ENCODE data around the gene KCNMA1.
"Not testable (repeated sequence)": the region's sequence is repeated elsewhere in the genome, so short reads cannot be mapped to it uniquely, and the experiment has no call there.

The KCNMA1 gene

GRCh38 chr10:77363210-77363609 is 274.4 kb downstream of the KCNMA1 start:
- DNase-seq (ENCODE audit: low read depth), result no peak

GRCh38 chr10:77361831-77362230 is 275.8 kb downstream of the KCNMA1 start:
- DNase-seq (ENCODE audit: low read depth), result no peak

- no peak for DNase-seq (ENCODE audit: low read depth)
Measured at GRCh38 chr10:77361426-77361825, 276.2 kb downstream of the KCNMA1 start.

- DNase-seq (ENCODE audit: low read depth), result no peak
Measured at GRCh38 chr10:77360835-77361234, 276.8 kb downstream of the KCNMA1 start.

- DNase-seq (ENCODE audit: low read depth), result no peak
Measured at GRCh38 chr10:77359950-77360520, 277.6 kb downstream of the KCNMA1 start.

GRCh38 chr10:77359287-77359691 is 278.3 kb downstream of the KCNMA1 start:
- no peak for DNase-seq (ENCODE audit: low read depth)

- DNase-seq (ENCODE audit: low read depth), result no peak
Measured at GRCh38 chr10:77358656-77359055, 279.0 kb downstream of the KCNMA1 start.

GRCh38 chr10:77357611-77358310 is 279.8 kb downstream of the KCNMA1 start:
- peak; percentile 69 for DNase-seq (ENCODE audit: low read depth)

GRCh38 chr10:77357185-77357584 is 280.4 kb downstream of the KCNMA1 start:
- peak; percentile 21 for DNase-seq (ENCODE audit: low read depth)

GRCh38 chr10:77355844-77356243 is 281.8 kb downstream of the KCNMA1 start:
- peak; percentile 72 for DNase-seq (ENCODE audit: low read depth)

GRCh38 chr10:77351386-77351785 is 286.2 kb downstream of the KCNMA1 start:
- DNase-seq (ENCODE audit: low read depth), result peak; percentile 56

GRCh38 chr10:77350711-77351119 is 286.9 kb downstream of the KCNMA1 start:
- DNase-seq (ENCODE audit: low read depth), result peak; percentile 99

- DNase-seq (ENCODE audit: low read depth), result no peak
Measured at GRCh38 chr10:77350134-77350533, 287.5 kb downstream of the KCNMA1 start.

GRCh38 chr10:77349226-77349625 is 288.4 kb downstream of the KCNMA1 start:
- peak; percentile 17 for DNase-seq (ENCODE audit: low read depth)

GRCh38 chr10:77348751-77349150 is 288.9 kb downstream of the KCNMA1 start:
- peak; percentile 16 for DNase-seq (ENCODE audit: low read depth)

GRCh38 chr10:77348082-77348481 is 289.5 kb downstream of the KCNMA1 start:
- DNase-seq (ENCODE audit: low read depth), result peak; percentile 19

GRCh38 chr10:77347052-77347451 is 290.6 kb downstream of the KCNMA1 start:
- no peak for DNase-seq (ENCODE audit: low read depth)

GRCh38 chr10:77341055-77341454 is 296.6 kb downstream of the KCNMA1 start:
- peak; percentile 92 for DNase-seq (ENCODE audit: low read depth)

- not testable (repeated sequence) for DNase-seq (ENCODE audit: low read depth)
Measured at GRCh38 chr10:77339872-77340271, 297.7 kb downstream of the KCNMA1 start.

- no peak for DNase-seq (ENCODE audit: low read depth)
Measured at GRCh38 chr10:77339166-77339565, 298.4 kb downstream of the KCNMA1 start.

- no peak for DNase-seq (ENCODE audit: low read depth)
Measured at GRCh38 chr10:77338143-77338542, 299.5 kb downstream of the KCNMA1 start.

- peak; percentile 7 for DNase-seq (ENCODE audit: low read depth)
Measured at GRCh38 chr10:77334501-77334900, 303.1 kb downstream of the KCNMA1 start.

- DNase-seq (ENCODE audit: low read depth), result peak; percentile 78
Measured at GRCh38 chr10:77333610-77334340, 303.8 kb downstream of the KCNMA1 start.
